ENCODE measurements around the gene PMEL.
"Not testable (repeated sequence)": the region's sequence is repeated elsewhere in the genome, so short reads cannot be mapped to it uniquely, and the experiment has no call there.

The PMEL gene

GRCh38 chr12:55995366-55995765 is 29.5 kb upstream of the PMEL start:
- no peak for TF ChIP-seq CTCF (conservative IDR thresholded peaks at IDR 0.05; ENCODE audit: low read depth, low read length)
- no peak overlapping the region for H3K4me3 ChIP-seq (ENCODE audit: low read length)
- DNase-seq (ENCODE audit: low read depth), result no peak

GRCh38 chr12:55993230-55993853 is 27.5 kb upstream of the PMEL start:
- TF ChIP-seq CTCF (conservative IDR thresholded peaks at IDR 0.05; ENCODE audit: low read depth, low read length), result no peak
- no peak overlapping the region for H3K4me3 ChIP-seq (ENCODE audit: low read length)

GRCh38 chr12:55991110-55991509 is 25.3 kb upstream of the PMEL start:
- no peak for DNase-seq (ENCODE audit: low read depth)
- no peak for TF ChIP-seq CTCF (conservative IDR thresholded peaks at IDR 0.05; ENCODE audit: low read depth, low read length)
- no peak overlapping the region for H3K4me3 ChIP-seq (ENCODE audit: low read length)

More at GRCh38 chr12:55993230-55993853, 27.5 kb upstream of the PMEL start:
- DNase-seq (ENCODE audit: low read depth), result no peak

- not testable (repeated sequence) for H3K4me3 ChIP-seq (ENCODE audit: low read length); DNase-seq (ENCODE audit: low read depth)
These were observed 20.1 kb upstream of the PMEL start for GRCh38 chr12:55985976-55986375.

GRCh38 chr12:55985341-55985740 is 19.5 kb upstream of the PMEL start:
- no peak for DNase-seq (ENCODE audit: low read depth)

GRCh38 chr12:55984861-55985260 is 19.0 kb upstream of the PMEL start:
- DNase-seq (ENCODE audit: low read depth), result no peak
- no peak for TF ChIP-seq CTCF (conservative IDR thresholded peaks at IDR 0.05; ENCODE audit: low read depth, low read length)
- H3K4me3 ChIP-seq (ENCODE audit: low read length), result no peak overlapping the region

More at GRCh38 chr12:55985341-55985740, 19.5 kb upstream of the PMEL start:
- no peak for TF ChIP-seq CTCF (conservative IDR thresholded peaks at IDR 0.05; ENCODE audit: low read depth, low read length)
- no peak overlapping the region for H3K4me3 ChIP-seq (ENCODE audit: low read length)

GRCh38 chr12:55983232-55983842 is 17.5 kb upstream of the PMEL start:
- DNase-seq (ENCODE audit: low read depth), result no peak
- no peak for TF ChIP-seq CTCF (conservative IDR thresholded peaks at IDR 0.05; ENCODE audit: low read depth, low read length)
- no peak overlapping the region for H3K4me3 ChIP-seq (ENCODE audit: low read length)

Measured in retinal pigment epithelial cell (primary cell).